Panc1 (cell line): ENCODE measurements around the gene CYS1. TPM values are rescaled to one million over a fixed set of nuclear protein-coding genes. Genes with fewer than 3 reads are reported as not detected.

Experiments
- ATAC-seq: fragments of 200-7000 bp; cut with Tn5 transposase; 2 replicates; pipeline ENCODE4 v1.9.1; 2020; ENCODE audit warnings: mild to moderate bottlenecking, moderate library complexity
- BruUV-seq: library from RNA; stranded (reverse); fragments of 400-500 nt; replicated peaks from 2 replicates; lab custom pipeline; 2021; lab: Mats Ljungman, UMichigan
- CTCF ChIA-PET: fragments of 300-600 bp; sonication (Branson Sonifier 250); formaldehyde crosslinking; loops from one replicate; lab custom pipeline; 2022; ENCODE audit warnings: antibody characterized with exemption; lab: Charles Lee
- POLR2A ChIA-PET: fragments of 300-600 bp; sonication (Branson Sonifier 250); formaldehyde crosslinking; loops from one replicate; lab custom pipeline; 2022; ENCODE audit warnings: antibody characterized with exemption; lab: Charles Lee
- DNase-seq: peaks from one replicate; pipeline ENCODE4 v3.0.0-alpha.2; 2010; ENCODE audit warnings: low read depth, low spot score
- H3K27ac ChIP-seq: 2 replicates; pipeline ENCODE4 v1.5.1; 2011; ENCODE audit warnings: mild to moderate bottlenecking, low read length, inconsistent platforms
- H3K27me3 ChIP-seq: fragments of 200-500 bp; sonication (Bioruptor generic); 2 replicates; pipeline ENCODE4 v1.6.0; 2014; ENCODE audit warnings: low read length, inconsistent platforms; ENCODE audit not compliant: control insufficient read depth, insufficient read depth
- H3K36me3 ChIP-seq: fragments of 200-500 bp; sonication (Bioruptor generic); 2 replicates; pipeline ENCODE4 v1.5.1; 2014; ENCODE audit warnings: inconsistent platforms, mild to moderate bottlenecking, low read length, moderate library complexity; ENCODE audit not compliant: control insufficient read depth, insufficient read depth
- H3K4me1 ChIP-seq: 2 replicates; pipeline ENCODE4 v1.5.1; 2011; ENCODE audit warnings: inconsistent platforms, mild to moderate bottlenecking, low read length, moderate library complexity; ENCODE audit not compliant: control insufficient read depth, insufficient read depth
- H3K4me3 ChIP-seq, 2 experiments: 2 replicates each; pipeline ENCODE4 v1.5.1; 2011 to 2012; ENCODE audit warnings: low read depth in 2 of 2, low read length in 2 of 2, mild to moderate bottlenecking in 2 of 2, inconsistent platforms in 1 of 2, moderate library complexity in 1 of 2
- H3K9me3 ChIP-seq: fragments of 200-500 bp; sonication (Bioruptor generic); 2 replicates; pipeline ENCODE4 v1.5.1; 2014; ENCODE audit warnings: low read depth, mild to moderate bottlenecking, inconsistent platforms, low read length, moderate library complexity; ENCODE audit not compliant: control insufficient read depth, insufficient read depth
- POLR2AphosphoS5 ChIP-seq: IDR thresholded peaks from 2 replicates; pipeline ENCODE4 v1.6.1; 2012; ENCODE audit warnings: mild to moderate bottlenecking, low read depth, low read length, moderate library complexity
- SIN3A ChIP-seq: IDR thresholded peaks from 2 replicates; pipeline ENCODE4 v1.6.1; 2012; ENCODE audit warnings: low read depth, mild to moderate bottlenecking, low read length, moderate library complexity, borderline replicate concordance; ENCODE audit not compliant: insufficient read depth
- TCF7L2 ChIP-seq: IDR thresholded peaks from 2 replicates; pipeline ENCODE4 v1.6.1; 2011; ENCODE audit warnings: mild to moderate bottlenecking, low read depth, low read length, inconsistent platforms
- in situ Hi-C: cut with HindIII; loops from 2 replicates; pipeline ENCODE4 v1.10.0; 2016; ENCODE audit warnings: low sequenced_read_pairs, low pct_unique_long_range_greater_than_20kb
- intact Hi-C: fragments of 100-400 bp; cut with micrococcal nuclease; formaldehyde crosslinking; loops from one replicate; pipeline ENCODE4 v1.10.0; 2022; ENCODE audit not compliant: unreplicated experiment
- total RNA-seq: library from RNA; stranded (reverse); gene quantifications from one replicate; pipeline ENCODE4 v1.2.1, GENCODE V29; 2021; ENCODE audit not compliant: unreplicated experiment
- TF ChIP-seq, protein P1 (sequence below), 2 experiments: IDR thresholded peaks; 2 replicates each; pipeline ENCODE4 v1.6.1; 2011 to 2012; ENCODE audit warnings: low read depth in 2 of 2, control low read depth in 1 of 2, low read length in 1 of 2, mild to moderate bottlenecking in 1 of 2, moderate library complexity in 1 of 2; ENCODE audit not compliant: insufficient read depth in 1 of 2
- TF ChIP-seq, protein P2 (sequence below): fragments of 450-650 bp; IDR thresholded peaks from 2 replicates; pipeline ENCODE4 v1.5.1; 2017; ENCODE audit warnings: mild to moderate bottlenecking

Gene CYS1
- total RNA-seq, 1 experiment from 2014 or later = 20.4 TPM

DNA sequence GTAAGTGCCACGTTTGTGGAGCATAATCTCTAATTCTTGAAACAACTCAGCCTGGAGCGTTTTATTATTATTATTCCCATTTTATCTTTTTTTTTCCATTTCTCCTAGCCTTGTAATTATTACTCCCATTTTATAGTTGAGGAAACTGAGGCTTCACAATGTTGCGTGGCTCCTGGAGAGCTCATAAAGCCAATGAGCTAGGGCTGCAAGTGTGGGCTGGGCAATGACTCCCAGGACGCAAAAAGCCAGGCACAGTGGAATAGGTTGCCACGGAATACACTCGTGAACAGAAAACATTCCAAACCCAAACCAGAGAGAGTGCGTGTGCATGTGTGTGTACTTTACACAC, 50.4 kb downstream of the CYS1 start:
- POLR2A ChIA-PET = no interaction called here
- no peaks in the 10 kb centered on the region for H3K27me3 ChIP-seq
- TF ChIP-seq, protein P1, sequence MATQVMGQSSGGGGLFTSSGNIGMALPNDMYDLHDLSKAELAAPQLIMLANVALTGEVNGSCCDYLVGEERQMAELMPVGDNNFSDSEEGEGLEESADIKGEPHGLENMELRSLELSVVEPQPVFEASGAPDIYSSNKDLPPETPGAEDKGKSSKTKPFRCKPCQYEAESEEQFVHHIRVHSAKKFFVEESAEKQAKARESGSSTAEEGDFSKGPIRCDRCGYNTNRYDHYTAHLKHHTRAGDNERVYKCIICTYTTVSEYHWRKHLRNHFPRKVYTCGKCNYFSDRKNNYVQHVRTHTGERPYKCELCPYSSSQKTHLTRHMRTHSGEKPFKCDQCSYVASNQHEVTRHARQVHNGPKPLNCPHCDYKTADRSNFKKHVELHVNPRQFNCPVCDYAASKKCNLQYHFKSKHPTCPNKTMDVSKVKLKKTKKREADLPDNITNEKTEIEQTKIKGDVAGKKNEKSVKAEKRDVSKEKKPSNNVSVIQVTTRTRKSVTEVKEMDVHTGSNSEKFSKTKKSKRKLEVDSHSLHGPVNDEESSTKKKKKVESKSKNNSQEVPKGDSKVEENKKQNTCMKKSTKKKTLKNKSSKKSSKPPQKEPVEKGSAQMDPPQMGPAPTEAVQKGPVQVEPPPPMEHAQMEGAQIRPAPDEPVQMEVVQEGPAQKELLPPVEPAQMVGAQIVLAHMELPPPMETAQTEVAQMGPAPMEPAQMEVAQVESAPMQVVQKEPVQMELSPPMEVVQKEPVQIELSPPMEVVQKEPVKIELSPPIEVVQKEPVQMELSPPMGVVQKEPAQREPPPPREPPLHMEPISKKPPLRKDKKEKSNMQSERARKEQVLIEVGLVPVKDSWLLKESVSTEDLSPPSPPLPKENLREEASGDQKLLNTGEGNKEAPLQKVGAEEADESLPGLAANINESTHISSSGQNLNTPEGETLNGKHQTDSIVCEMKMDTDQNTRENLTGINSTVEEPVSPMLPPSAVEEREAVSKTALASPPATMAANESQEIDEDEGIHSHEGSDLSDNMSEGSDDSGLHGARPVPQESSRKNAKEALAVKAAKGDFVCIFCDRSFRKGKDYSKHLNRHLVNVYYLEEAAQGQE (IDR thresholded peaks at IDR 0.05; ENCODE audit: insufficient read depth in 1 of 2, low read depth in 2 of 2, low read length in 1 of 2) = no peak
- TF ChIP-seq, protein P2, sequence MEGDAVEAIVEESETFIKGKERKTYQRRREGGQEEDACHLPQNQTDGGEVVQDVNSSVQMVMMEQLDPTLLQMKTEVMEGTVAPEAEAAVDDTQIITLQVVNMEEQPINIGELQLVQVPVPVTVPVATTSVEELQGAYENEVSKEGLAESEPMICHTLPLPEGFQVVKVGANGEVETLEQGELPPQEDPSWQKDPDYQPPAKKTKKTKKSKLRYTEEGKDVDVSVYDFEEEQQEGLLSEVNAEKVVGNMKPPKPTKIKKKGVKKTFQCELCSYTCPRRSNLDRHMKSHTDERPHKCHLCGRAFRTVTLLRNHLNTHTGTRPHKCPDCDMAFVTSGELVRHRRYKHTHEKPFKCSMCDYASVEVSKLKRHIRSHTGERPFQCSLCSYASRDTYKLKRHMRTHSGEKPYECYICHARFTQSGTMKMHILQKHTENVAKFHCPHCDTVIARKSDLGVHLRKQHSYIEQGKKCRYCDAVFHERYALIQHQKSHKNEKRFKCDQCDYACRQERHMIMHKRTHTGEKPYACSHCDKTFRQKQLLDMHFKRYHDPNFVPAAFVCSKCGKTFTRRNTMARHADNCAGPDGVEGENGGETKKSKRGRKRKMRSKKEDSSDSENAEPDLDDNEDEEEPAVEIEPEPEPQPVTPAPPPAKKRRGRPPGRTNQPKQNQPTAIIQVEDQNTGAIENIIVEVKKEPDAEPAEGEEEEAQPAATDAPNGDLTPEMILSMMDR = no peak
- TF ChIP-seq TCF7L2 (no peak), SIN3A (no peak), POLR2AphosphoS5 (no peak)
- DNase-seq (no peak), ATAC-seq (no peak)
- CTCF ChIA-PET = no interaction called here
- peaks cover 4% of the 10 kb centered on the region; the same call in 1 of the 2 replicates for H3K4me1 ChIP-seq
- no peaks in the 10 kb centered on the region for H3K9me3 ChIP-seq
- BruUV-seq = no TSS peak
- intact Hi-C loops = no loop called here
- no peaks in the 10 kb centered on the region for H3K36me3 ChIP-seq
- H3K27ac ChIP-seq = no peak overlapping the region
- no peak overlapping the region for H3K4me3 ChIP-seq
- in situ Hi-C loops = no loop called here

GRCh38 chr2:10028988-10029874, 51.0 kb downstream of the CYS1 start:
- BruUV-seq = no TSS peak
- Histone ChIP-seq H3K4me1 (peaks cover 4% of the 10 kb centered on the region; the same call in 1 of the 2 replicates), H3K9me3 (no peaks in the 10 kb centered on the region), H3K27ac (no peak overlapping the region), H3K4me3 (no peak overlapping the region), H3K36me3 (no peaks in the 10 kb centered on the region), H3K27me3 (no peaks in the 10 kb centered on the region)
- CTCF ChIA-PET = no interaction called here
- in situ Hi-C loops (no loop called here), intact Hi-C loops (no loop called here)
- POLR2A ChIA-PET = no interaction called here
- DNase-seq (no peak), ATAC-seq (peak; percentile 37; the same call in 1 of the 2 replicates)
- TF ChIP-seq POLR2AphosphoS5 (no peak), SIN3A (no peak), TCF7L2 (no peak)
- TF ChIP-seq, protein P1 (IDR thresholded peaks at IDR 0.05; ENCODE audit: insufficient read depth in 1 of 2, low read depth in 2 of 2, low read length in 1 of 2) = no peak
- TF ChIP-seq, protein P2 = no peak
